Measurements from ENCODE around the gene FMN2.

FMN2 gene

GRCh38 chr1:240149484-240150094 is 57.9 kb downstream of the FMN2 start:
- DNase-seq (ENCODE audit: insufficient read length, low spot score) = no peak
- TF ChIP-seq, protein P1, sequence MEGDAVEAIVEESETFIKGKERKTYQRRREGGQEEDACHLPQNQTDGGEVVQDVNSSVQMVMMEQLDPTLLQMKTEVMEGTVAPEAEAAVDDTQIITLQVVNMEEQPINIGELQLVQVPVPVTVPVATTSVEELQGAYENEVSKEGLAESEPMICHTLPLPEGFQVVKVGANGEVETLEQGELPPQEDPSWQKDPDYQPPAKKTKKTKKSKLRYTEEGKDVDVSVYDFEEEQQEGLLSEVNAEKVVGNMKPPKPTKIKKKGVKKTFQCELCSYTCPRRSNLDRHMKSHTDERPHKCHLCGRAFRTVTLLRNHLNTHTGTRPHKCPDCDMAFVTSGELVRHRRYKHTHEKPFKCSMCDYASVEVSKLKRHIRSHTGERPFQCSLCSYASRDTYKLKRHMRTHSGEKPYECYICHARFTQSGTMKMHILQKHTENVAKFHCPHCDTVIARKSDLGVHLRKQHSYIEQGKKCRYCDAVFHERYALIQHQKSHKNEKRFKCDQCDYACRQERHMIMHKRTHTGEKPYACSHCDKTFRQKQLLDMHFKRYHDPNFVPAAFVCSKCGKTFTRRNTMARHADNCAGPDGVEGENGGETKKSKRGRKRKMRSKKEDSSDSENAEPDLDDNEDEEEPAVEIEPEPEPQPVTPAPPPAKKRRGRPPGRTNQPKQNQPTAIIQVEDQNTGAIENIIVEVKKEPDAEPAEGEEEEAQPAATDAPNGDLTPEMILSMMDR (IDR thresholded peaks at IDR 0.05; ENCODE audit: insufficient read depth, missing control alignments) = peak; percentile 87
- no peak for FAIRE-seq

GRCh38 chr1:240151136-240151735 is 59.6 kb downstream of the FMN2 start:
- TF ChIP-seq, protein P1 (IDR thresholded peaks at IDR 0.05; ENCODE audit: insufficient read depth, missing control alignments) = no peak
- no peak for DNase-seq (ENCODE audit: insufficient read length, low spot score)
- FAIRE-seq = no peak

GRCh38 chr1:240152611-240153297 is 61.1 kb downstream of the FMN2 start:
- TF ChIP-seq, protein P1 (IDR thresholded peaks at IDR 0.05; ENCODE audit: insufficient read depth, missing control alignments) = no peak
- FAIRE-seq (peak; percentile 11), DNase-seq (ENCODE audit: insufficient read length, low spot score) (no peak)

- no peak for DNase-seq (ENCODE audit: insufficient read length, low spot score)
- no peak for FAIRE-seq
- TF ChIP-seq, protein P1 (IDR thresholded peaks at IDR 0.05; ENCODE audit: insufficient read depth, missing control alignments) = no peak
Observed at GRCh38 chr1:240155605-240156004, 63.9 kb downstream of the FMN2 start.

DNA sequence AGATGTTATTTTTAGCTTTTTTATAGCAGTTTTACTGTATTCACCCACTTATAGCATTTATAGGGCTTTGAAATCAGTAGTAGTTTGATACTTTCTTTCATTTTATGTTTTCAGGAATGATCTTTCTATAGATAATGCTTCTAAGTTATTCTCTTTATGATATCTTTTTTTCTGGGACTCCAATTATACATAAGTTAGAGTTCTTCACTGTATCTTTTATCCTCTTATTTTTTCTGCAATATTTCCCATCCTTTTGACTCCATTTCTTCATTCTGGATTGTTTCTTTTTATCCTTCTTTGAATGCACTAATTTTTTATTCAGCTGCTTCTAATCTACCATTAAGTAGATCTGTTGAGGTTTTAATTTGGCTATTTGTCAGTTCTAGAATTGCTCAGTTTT is 73.1 kb downstream of the FMN2 start:
- FAIRE-seq (peak; percentile 88), DNase-seq (ENCODE audit: insufficient read length, low spot score) (no peak)

DNA sequence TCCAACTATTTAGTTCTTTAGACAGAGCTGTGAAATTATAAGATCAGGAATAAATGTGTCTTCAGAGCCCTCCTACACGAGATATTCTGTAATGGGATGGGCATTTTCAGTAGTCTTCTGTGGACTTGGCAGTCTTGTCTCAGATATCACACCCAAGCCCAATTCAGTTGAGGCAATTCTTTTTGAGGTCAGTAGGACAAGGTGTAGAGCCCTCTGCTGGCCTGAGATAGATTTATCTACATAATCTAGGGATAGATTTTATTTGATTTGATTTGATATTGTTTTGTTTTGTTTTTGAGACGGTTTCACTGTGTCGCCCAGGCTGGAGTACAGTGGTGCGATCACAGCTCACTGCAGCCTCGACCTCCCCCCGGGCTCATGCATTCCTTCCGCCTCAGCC is 77.5 kb downstream of the FMN2 start:
- DNase-seq (ENCODE audit: insufficient read length, low spot score) (no peak), FAIRE-seq (no peak)
- TF ChIP-seq, protein P1 (IDR thresholded peaks at IDR 0.05; ENCODE audit: insufficient read depth, missing control alignments) = peak; percentile 42

More for the DNA sequence above, 73.1 kb downstream of the FMN2 start:
- TF ChIP-seq, protein P1 (IDR thresholded peaks at IDR 0.05; ENCODE audit: insufficient read depth, missing control alignments) = no peak

- DNase-seq (ENCODE audit: insufficient read length, low spot score) (no peak), FAIRE-seq (no peak)
- TF ChIP-seq, protein P1 (IDR thresholded peaks at IDR 0.05; ENCODE audit: insufficient read depth, missing control alignments) = no peak
Observed at GRCh38 chr1:240170266-240170665, 78.6 kb downstream of the FMN2 start.

Data from D721Med (cell line).